Nephron (organoid): Measurements from ENCODE around the gene LRRC25.

Experiments
- H3K27ac Mint-ChIP-seq, 3 experiments: 2 replicates each; pipeline ENCODE4 v1.8.0; 2020; ENCODE audit warnings: mixed read lengths in 3 of 3, mild to moderate bottlenecking in 2 of 3, moderate library complexity in 1 of 3
- H3K27me3 Mint-ChIP-seq: 2 replicates; pipeline ENCODE4 v1.8.0; 2021; ENCODE audit warnings: low read depth, mild to moderate bottlenecking, moderate library complexity, mixed read lengths
- H3K36me3 Mint-ChIP-seq: 2 replicates; pipeline ENCODE4 v1.8.0; 2020; ENCODE audit warnings: low read depth, mixed read lengths
- H3K4me1 Mint-ChIP-seq: 2 replicates; pipeline ENCODE4 v1.8.0; 2020; ENCODE audit warnings: mixed read lengths
- H3K4me3 Mint-ChIP-seq, 3 experiments: 2 replicates each; pipeline ENCODE4 v1.8.0; 2020; ENCODE audit warnings: mild to moderate bottlenecking in 3 of 3, mixed read lengths in 3 of 3, moderate library complexity in 2 of 3
- H3K9me3 Mint-ChIP-seq: 2 replicates; pipeline ENCODE4 v1.8.0; 2020; ENCODE audit warnings: mixed read lengths
- CTCF ChIP-seq, 3 experiments: fragments of 200-600 bp; sonication (generic); IDR thresholded peaks; one replicate each; pipeline ENCODE4 v1.5.0; 2021; ENCODE audit warnings: antibody characterized with exemption in 3 of 3; ENCODE audit not compliant: unreplicated experiment in 3 of 3

The LRRC25 gene

GRCh38 chr19:18436671-18437490 lies 39.5 kb upstream of the LRRC25 start:
- TF ChIP-seq CTCF (IDR thresholded peaks at IDR 0.05; ENCODE audit: unreplicated experiment in 3 of 3) = no peak
- Mint-ChIP-seq H3K9me3 (no peaks in the 10 kb centered on the region), H3K27ac (peak overlapping the region; percentile 63 to 90 (median 87)), H3K4me3 (peak overlapping the region; percentile 84 to 88 (median 87)), H3K36me3 (no peaks in the 10 kb centered on the region), H3K27me3 (no peaks in the 10 kb centered on the region), H3K4me1 (peaks cover 40% of the 10 kb centered on the region)

GRCh38 chr19:18435842-18436670 lies 38.6 kb upstream of the LRRC25 start:
- TF ChIP-seq CTCF (IDR thresholded peaks at IDR 0.05; ENCODE audit: unreplicated experiment in 3 of 3) = no peak
- no peaks in the 10 kb centered on the region for H3K27me3 Mint-ChIP-seq

GRCh38 chr19:18435178-18435841 lies 37.9 kb upstream of the LRRC25 start:
- TF ChIP-seq CTCF (IDR thresholded peaks at IDR 0.05; ENCODE audit: unreplicated experiment in 3 of 3) = no peak
- Mint-ChIP-seq H3K36me3 (no peaks in the 10 kb centered on the region), H3K9me3 (no peaks in the 10 kb centered on the region), H3K27ac (no peak overlapping the region), H3K4me3 (peak overlapping the region; percentile 53 to 88 (median 84)), H3K4me1 (peaks cover 38% of the 10 kb centered on the region), H3K27me3 (no peaks in the 10 kb centered on the region)

More at GRCh38 chr19:18435842-18436670, 38.6 kb upstream of the LRRC25 start:
- Mint-ChIP-seq H3K4me3 (peak overlapping the region; percentile 84 to 88 (median 87)), H3K27ac (peak overlapping the region; percentile 48 to 90 (median 77)), H3K36me3 (no peaks in the 10 kb centered on the region), H3K4me1 (peaks cover 40% of the 10 kb centered on the region), H3K9me3 (no peaks in the 10 kb centered on the region)

DNA sequence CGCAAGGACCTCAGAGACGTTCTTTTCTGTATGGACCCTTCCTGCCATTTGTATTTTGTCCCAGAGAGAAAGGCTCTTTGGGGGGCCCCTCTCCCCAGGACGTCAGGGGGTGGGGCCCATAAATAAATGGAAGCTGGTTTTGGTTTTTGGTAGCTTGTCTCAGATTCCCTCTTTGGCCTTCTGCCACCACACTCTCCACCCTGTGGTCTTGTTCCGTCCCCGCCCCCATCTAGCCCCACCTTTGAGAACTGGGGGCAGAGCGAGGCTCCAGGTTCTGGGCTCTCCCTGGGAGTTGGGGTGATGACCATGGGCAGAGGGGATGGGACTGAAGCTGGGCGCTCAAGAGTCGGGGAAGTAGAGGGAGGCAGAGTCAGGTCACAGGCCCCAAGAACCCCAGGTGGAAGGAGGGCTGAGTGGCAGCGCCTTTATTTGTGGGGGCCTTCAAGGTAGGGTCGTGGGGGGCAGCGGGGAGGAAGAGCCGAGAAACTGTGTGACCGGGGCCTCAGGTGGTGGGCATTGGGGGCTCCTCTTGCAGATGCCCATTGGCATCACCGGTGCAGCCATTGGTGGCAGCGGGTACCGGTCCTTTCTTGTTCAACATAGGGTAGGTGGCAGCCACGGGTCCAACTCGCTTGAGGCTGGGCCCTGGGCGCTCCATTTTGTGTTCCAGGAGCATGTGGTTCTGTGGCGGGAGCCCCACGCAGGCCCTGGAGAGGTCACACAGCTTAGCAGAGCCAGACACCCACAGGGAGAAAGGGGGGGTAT lies 37.2 kb upstream of the LRRC25 start:
- H3K9me3 Mint-ChIP-seq = no peaks in the 10 kb centered on the region
- peak overlapping the region; percentile 81 to 88 (median 84) for H3K4me3 Mint-ChIP-seq
- peak overlapping the region; percentile 67 to 84 (median 82) for H3K27ac Mint-ChIP-seq
- peaks cover 34% of the 10 kb centered on the region for H3K4me1 Mint-ChIP-seq
- no peak for TF ChIP-seq CTCF (IDR thresholded peaks at IDR 0.05; ENCODE audit: unreplicated experiment in 3 of 3)
- H3K27me3 Mint-ChIP-seq = no peaks in the 10 kb centered on the region
- no peaks in the 10 kb centered on the region for H3K36me3 Mint-ChIP-seq

DNA sequence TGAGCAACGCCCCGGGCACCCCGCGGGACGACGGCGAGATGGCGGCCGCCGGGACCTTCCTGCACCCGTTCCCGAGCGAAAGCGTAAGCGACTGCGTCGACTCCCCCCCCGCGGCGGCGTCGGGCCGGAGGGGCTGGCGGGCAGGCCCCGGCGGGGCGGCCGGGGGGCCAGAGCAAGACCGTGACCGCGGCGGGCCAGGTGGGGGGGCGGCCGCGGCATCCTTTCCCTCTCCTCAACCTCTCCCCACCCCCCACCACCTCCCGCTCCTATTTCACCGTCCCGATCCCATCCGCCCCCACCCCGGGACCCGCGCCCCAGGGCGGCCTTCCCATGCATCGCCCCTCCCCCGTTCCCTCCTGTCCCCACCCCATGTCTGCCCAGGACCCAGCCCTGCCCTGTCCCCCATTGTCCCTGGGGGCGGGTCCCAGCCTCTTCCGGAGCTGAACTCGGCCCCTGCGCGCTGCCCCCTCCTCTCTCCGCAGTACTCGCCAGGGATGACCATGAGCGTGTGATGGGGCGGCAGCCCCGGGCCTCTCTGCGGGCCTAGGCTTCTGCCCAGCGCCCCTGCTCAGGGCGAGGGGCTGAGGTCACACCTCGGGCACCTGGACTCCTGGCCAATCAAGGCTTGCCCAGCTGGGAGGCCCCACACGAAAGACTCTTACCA lies 36.4 kb upstream of the LRRC25 start:
- Mint-ChIP-seq H3K4me3 (peak overlapping the region; percentile 81 to 88 (median 84)), H3K27me3 (no peaks in the 10 kb centered on the region), H3K27ac (peak overlapping the region; percentile 67 to 84 (median 82)), H3K4me1 (peaks cover 27% of the 10 kb centered on the region), H3K9me3 (no peaks in the 10 kb centered on the region), H3K36me3 (no peaks in the 10 kb centered on the region)
- TF ChIP-seq CTCF (IDR thresholded peaks at IDR 0.05; ENCODE audit: unreplicated experiment in 3 of 3) = no peak
